GM21526 (cell line): ENCODE data around the gene AMOTL2.

Experiments used
- ATAC-seq: cut with Tn5 transposase; IDR thresholded peaks from one replicate; pipeline ENCODE4 v1.9.1; 2021; ENCODE audit warnings: moderate library complexity; ENCODE audit not compliant: unreplicated experiment, low FRiP score

Gene AMOTL2

GRCh38 chr3:134338201-134338512 lies 36.1 kb downstream of the AMOTL2 start:
- ATAC-seq: no peak

- no peak for ATAC-seq
Observed at GRCh38 chr3:134337511-134338200, 36.6 kb downstream of the AMOTL2 start.

GRCh38 chr3:134337071-134337482 lies 37.2 kb downstream of the AMOTL2 start:
- ATAC-seq: no peak

DNA sequence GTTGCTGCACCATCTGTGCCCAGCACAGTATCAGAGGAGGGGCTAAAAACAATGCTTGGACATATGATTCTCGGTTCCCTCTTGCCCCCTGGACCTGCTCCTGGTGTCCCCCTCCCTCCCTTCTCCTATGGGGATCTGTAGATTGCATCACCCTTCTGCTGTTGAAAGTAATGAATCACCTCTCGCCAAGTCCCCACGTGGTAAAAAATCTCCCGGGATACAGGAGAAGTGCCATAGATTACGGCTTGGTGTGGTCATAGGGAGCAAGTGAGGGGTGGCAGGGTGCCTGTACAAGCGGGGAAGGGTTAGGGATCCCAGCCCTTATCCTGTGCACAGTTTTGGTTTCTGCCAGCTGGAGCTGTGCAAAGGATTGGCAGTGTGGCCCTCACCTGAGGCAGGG lies 37.7 kb downstream of the AMOTL2 start:
- ATAC-seq: no peak

GRCh38 chr3:134334901-134335280 lies 39.4 kb downstream of the AMOTL2 start:
- no peak for ATAC-seq

- ATAC-seq: no peak
Observed at GRCh38 chr3:134334231-134334900, 39.9 kb downstream of the AMOTL2 start.

DNA sequence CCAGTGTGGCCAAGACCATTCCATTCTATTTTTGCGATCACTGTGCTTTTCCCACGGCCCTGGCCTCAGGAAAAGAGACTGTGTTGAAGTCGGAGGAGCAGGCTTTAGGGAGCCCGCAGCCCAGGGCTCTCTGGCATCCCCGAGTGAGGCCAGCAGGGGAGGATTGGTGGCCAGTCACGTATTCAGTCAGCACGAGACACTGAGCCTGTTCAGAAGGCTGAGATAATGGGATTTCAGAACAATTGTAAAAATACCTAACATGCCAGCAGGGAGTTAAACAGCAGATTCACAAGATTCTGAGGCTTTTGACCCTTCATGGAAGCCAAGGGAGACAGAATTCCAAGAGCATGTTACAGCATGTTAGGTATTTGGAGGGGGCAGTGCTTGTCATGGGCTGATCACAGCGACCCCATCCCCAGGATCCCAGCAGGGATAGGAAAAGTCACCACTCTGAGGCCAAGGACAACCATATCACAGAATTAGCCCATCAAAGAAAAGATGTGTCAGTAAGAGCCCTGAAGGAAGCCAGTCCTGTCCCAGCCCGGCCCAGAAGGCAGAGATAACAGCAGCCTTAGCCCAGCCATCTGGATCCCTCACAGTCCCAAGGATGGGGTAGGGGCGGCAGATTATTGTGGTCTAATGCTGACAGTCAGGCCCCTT lies 40.6 kb downstream of the AMOTL2 start:
- no peak for ATAC-seq

DNA sequence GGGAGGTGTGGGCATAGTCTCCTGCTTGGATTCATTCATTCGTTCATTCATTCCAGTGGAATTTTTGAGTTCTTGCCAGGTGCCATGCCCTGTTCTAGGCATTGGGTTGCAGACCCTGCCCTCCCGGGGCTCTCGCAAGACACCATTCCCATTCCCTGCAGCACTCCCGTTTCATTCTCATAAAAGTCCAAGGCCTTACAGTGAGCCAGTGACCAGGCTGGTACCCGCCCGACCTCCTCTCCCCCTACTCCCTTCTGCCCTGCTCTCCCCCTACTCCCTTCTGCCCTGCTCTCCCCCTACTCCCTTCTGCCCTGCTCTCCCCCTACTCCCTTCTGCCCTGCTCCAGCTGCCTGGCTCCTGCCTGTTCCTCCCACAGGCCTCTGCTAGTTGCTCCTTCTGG lies 41.9 kb downstream of the AMOTL2 start:
- ATAC-seq: no peak

DNA sequence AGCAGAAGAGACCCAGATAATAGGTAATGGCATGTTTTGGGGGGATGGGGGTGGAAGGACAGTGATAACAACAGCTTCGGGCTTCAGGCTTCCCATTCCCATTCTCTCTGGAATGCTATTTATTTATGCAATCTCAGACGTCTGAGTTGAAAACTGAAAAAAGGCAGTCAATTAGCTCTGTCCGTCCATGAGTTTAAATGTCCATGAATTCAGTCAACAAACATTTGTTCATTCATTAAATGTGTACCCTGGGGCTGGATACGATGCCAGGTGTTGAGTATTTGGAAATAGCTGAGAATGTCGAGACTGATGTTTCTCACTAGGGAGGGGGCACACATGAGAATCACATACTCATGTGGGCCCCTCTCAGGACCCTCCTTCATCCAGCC lies 42.4 kb downstream of the AMOTL2 start:
- ATAC-seq: no peak

- ATAC-seq: no peak
Observed at GRCh38 chr3:134330883-134331810, 43.1 kb downstream of the AMOTL2 start.

GRCh38 chr3:134328846-134329245 lies 45.4 kb downstream of the AMOTL2 start:
- ATAC-seq: no peak

DNA sequence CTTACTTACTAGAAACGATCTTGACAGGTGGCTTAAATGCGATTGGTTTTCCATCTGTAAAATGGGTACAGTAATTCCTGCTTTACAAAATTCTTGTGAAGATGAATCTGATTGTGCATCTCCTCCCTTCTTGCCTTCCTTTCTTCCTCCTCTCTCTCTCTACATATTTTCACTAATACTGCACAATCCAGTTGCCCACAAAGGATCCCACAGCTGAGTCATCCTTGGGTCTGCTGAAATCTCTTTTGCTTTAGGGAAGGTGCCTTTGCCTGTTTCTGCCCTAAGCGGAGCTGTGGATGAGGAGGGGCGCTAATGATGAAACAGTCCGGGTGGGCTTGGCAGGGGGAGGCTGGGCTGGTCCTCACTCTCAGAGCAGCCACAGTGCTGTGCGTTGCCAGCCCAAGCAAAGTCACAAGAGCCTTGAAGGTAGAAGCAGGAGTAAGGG lies 46.1 kb downstream of the AMOTL2 start:
- no peak for ATAC-seq

GRCh38 chr3:134327594-134327975 lies 46.7 kb downstream of the AMOTL2 start:
- no peak for ATAC-seq

DNA sequence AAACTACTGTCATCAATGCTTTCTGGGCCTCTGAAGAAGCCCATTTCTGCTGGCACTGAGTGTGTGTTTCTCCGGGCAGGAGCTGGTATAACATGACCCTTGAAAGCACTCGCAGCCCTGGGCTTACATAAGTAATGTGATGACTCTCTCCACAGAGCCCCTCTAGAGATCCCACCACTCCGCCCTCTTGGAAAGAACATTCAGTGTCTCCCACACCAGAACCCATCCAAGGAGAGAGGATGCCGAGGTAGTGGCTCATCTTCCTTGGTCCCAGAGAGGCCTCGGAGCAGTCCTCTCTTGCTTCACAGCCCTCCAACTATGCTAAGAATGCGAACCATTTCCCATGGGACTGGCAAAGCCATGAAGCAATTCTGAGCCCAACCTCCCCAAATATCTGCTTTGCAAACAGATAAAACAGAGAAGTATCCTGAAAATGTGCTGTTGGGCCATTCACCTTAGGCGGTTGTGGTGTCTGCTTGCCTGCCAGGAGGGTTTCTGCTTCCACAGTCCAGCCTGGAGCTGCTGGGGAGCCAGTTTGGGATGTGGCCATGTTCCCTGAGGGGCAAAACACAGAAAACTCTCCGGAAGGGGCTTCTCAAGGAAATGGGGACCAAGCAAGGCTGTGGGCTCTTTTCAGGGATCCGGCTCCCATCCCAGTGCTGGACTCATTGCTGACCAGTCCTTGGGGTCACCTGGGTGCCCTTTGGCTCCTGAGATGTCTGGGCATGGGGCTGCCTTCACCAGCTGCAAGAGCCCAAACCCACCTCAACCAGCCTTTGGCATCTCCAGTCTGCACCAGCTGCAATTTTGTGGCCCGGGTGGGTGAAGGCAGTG lies 47.3 kb downstream of the AMOTL2 start:
- no peak for ATAC-seq

GRCh38 chr3:134326126-134326525 lies 48.1 kb downstream of the AMOTL2 start:
- ATAC-seq: no peak

- no peak for ATAC-seq
Observed at GRCh38 chr3:134325706-134326105, 48.5 kb downstream of the AMOTL2 start.

- ATAC-seq: no peak
Observed at GRCh38 chr3:134325061-134325705, 49.1 kb downstream of the AMOTL2 start.

- no peak for ATAC-seq
Observed at GRCh38 chr3:134323966-134324962, 50.0 kb downstream of the AMOTL2 start.
